HG03469 (cell line): ENCODE data around the gene DDX52.

Experiments
- ATAC-seq: cut with Tn5 transposase; IDR thresholded peaks from one replicate; pipeline ENCODE4 v1.9.1; 2021; ENCODE audit warnings: mild to moderate bottlenecking, moderate library complexity, moderate number of reproducible peaks; ENCODE audit not compliant: unreplicated experiment

The DDX52 gene

DNA sequence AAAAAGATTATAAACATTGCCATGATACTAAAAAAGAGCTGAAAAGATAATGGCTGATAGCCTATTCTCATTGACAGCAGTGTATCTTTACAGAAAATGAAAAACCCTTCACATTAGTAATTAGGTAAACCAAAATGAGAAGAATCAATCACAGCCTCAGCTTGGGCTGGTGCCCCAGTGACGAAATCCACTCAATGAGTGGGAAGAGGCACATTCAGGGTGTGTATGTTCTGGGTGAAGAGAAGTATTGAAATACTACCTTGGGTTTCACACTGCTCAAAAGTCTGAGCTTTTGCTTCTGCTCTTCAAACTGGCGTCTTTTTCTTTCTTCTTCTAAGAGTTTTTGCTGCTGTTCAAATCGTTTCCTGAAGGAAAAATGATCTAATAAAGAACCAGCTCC lies 58.2 kb downstream of the DDX52 start:
- no peak for ATAC-seq

DNA sequence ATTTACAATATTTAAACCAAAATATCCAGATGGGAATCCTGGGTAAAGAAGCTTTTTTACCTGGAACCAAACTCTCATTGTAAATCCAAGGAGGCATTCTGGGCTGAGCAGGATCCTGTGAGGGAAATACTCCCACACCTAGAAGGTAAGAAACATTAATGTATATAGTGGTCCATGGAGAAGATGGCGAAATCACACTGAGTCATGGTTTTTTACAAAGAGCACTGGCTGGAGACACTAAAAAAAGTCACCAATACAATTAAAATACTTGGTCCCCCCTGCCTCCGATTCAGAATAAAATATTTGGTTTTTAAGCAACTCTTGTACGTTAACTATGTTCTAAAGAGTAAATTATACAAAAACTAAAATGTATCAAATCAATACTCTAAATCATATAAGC lies 67.0 kb downstream of the DDX52 start:
- ATAC-seq: no peak

DNA sequence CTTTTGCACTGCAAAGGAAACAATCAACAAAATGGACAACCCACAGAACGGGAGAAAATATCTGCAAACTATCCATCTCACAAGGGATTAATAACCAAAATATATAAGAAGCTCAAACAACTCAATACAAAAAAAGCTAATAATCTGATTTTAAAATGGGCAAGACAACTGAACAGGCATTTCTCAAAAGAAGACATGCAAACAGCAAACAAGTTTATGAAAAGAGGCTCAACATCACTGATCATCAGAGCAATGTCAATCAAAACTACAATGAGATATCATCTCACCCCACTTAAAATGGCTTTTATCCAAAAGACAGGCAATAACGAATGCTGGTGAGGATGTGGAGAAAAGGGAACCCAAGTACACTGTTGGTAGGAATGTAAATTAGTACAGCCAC lies 68.8 kb downstream of the DDX52 start:
- no peak for ATAC-seq

DNA sequence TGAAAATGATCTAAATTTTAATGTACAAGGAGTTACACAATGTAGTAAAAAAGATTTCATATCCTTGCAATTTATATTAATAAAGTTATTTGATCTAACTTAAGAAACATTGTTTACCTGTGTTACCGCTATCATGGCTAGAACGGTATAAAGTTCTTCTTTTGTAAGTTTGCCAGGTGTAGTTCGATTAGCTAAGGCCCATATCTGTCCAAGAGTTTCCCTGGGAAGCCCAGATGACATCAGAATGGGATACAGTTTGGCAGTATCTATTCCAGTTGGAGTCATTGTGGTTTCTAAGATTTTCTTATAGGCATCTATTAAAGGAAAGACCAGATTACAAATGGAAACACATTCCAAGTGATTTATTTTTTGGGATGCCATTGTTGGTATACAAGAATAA lies 71.6 kb downstream of the DDX52 start:
- ATAC-seq: no peak

DNA sequence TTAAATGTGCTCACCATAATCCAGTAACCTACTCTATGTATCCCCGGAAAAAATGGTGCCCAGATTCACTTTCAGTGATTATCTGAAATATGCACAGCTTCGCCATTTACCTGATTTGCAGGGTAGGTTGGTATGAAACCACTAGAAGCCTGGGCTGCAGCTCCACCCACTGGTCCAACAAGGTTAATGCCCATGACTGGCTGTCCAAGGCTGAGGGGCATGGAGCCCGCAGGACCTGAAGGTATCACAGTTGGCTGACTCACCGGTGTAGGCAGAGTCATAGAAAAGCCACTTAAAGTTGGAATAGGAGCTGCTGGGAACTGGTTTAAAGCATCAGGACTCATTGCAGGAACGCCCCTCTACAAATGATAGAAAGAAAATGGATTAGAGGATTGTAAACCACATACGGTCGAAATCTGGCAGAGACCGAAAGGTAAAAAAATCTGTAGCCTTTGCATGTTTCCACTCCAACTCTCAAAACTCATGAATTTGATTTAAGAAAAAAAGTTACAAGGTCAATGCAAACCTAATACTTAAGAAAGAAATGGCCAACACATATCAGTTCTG lies 72.6 kb downstream of the DDX52 start:
- no peak for ATAC-seq

DNA sequence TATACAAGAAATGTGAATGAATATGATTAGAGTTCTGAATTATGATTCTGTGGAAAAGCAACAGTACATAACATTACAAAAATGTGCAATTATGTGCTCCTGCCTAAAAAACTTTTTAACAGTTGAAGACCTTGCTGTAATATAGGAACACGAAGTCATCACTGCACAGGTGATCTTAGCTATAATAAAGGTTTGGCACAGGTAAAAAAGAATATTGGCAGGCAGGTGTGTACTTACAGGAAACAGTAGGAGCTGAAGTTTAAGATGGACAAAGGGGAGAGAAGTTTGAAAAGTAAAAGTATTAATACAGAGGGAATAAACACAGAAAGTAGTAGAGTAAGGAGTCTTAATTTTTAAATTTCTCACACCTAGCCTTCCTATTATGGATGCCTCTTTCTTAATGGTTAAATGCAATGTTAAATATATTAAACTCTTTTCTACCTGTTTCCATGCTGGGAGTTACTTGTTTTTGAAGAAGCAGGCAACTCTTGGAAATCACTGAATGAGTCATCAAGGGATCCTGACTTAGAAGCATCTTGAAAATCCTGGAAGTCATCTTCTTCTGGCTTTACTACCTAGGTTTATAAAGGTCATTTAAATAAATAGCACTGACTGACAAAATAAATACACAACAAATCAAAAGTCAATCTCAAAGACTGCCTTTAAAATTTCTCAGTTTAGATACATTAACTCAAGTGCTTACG lies 74.7 kb downstream of the DDX52 start:
- no peak for ATAC-seq

DNA sequence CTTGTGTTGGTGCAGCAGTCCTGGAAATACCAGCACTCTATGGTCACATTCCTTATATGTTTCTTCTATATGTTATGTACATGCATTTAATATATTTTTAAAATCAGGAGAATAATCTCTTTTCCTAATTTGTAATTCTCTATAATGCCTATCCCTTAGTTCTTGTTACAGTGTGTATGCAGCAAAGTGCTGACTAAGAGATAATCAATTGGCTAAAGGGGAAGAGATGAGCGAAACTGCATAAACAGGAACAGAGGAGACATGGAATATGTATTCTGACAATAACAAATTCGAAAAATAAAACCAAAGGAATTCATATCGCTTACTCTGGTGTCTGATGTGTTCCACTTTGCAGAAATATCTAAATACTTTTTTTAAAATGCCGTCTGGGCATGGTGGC lies 75.7 kb downstream of the DDX52 start:
- no peak for ATAC-seq

DNA sequence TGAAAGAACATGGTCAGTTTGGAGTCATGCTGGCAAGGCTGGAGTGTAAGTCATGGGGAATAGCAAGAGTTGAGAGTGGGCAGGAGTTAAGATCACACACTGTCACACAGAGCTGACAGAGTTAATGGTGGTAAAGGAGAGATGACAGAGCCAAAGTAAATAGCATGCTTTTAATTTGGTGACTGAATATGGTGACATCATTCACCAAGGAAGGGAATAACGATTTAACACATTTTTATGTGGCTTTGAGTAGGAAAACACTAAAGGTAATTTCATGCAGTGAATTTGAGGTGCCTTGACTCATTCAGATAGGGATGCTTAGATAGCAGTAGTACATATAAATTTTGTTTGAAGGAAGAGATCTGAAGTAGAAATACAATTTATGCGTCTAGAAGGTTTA lies 76.1 kb downstream of the DDX52 start:
- no peak for ATAC-seq

DNA sequence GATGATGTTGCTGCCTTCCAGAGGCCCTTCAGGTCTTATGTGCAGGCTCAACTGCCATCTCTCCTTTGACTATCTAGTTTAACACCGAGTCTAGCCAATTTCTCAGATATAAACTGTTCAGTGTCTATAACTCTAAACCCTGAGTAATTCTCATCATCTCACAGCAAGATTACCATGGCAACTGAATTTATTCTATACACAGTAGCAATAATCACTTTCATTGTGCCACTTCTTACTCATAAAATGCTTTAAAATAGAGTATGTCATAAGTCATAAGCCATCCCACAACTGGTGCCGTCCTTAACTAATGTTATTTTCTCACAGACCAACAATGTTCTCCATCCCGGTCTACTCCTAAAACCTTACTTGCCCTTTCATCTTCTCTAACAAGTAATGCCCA lies 79.0 kb downstream of the DDX52 start:
- ATAC-seq: no peak

DNA sequence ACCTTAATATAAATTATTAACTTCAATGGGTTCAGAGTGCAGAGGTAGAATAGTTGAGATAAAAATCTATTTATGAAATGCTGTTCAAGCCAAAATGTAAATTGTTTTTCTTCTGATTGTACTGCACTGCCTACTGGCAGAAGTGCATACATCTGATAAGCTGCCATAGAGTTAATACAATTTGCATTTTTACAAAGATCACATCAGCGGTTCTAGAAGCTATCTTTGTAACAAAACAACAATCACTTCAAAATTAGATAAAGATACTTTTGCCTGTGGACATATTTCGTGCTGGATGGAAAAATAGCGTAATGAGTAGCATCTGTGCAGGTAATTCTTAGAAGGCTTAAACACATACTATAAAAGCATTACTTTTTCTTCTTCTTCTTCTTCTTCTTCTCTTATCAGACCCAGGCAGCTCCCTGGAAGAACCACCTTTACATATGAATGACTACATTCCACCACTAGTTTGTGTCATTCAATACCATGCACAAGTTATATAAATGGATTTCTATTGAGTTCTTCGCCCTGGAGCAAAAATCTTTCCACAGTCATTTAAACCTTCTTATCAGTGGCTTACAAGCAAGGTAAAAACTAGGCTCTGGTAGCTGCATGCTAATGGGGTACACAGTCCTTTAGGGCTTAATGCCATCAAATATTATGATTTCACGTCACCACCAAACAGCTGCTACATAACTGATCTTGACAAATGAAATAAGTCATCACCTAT lies 81.1 kb downstream of the DDX52 start:
- ATAC-seq: no peak
